ENCODE measurements around the gene ITGA4. TPM values are rescaled to one million over a fixed set of nuclear protein-coding genes. Genes with fewer than 3 reads are reported as not detected.

Gene ITGA4
- total and polyA plus RNA-seq, 12 donors: 0.37 to 14.5 (median 3.6) TPM

DNA sequence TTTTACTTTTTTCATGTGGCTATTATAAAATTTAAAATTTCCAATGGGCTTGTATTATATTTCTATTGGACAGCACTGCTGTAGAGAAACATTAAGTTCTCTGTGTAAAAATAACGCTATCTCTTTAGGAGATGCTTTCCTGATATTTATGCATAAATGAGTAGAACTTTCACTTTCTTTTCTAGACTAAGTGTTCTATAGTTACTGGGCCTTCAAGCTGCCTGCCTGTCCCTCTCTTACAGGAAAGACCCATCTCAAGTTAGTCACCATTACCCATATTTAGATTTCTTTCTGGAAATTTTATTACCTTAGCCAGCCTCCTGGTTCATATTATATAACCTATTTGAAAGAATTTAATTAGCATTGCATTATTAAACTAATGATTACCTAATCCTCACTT lies 4.8 kb downstream of the ITGA4 start:
- no peaks in the 10 kb centered on the region for H3K36me3 ChIP-seq (replicated peaks in 1 of 2)
- H3K9me3 ChIP-seq (replicated peaks in 1 of 3): no peaks in the 10 kb centered on the region
- H3K27me3 ChIP-seq: peaks cover 15% of the 10 kb centered on the region
- peaks cover 0 to 6% of the 10 kb centered on the region in 2 donors for H3K4me1 ChIP-seq (replicated peaks in 1 of 2)
- DNase-seq: no peak
- intact Hi-C loops (cut with DNase I): loop anchor here in 1 of 2 donors (10.0 kb wide), 2 partner anchors 253 to 347 kb away; no protein-coding TSS in a partner anchor
- no peak overlapping the region for H3K4me3 ChIP-seq
- no peak for TF ChIP-seq POLR2A (IDR thresholded peaks at IDR 0.05)
- TF ChIP-seq, protein P1, sequence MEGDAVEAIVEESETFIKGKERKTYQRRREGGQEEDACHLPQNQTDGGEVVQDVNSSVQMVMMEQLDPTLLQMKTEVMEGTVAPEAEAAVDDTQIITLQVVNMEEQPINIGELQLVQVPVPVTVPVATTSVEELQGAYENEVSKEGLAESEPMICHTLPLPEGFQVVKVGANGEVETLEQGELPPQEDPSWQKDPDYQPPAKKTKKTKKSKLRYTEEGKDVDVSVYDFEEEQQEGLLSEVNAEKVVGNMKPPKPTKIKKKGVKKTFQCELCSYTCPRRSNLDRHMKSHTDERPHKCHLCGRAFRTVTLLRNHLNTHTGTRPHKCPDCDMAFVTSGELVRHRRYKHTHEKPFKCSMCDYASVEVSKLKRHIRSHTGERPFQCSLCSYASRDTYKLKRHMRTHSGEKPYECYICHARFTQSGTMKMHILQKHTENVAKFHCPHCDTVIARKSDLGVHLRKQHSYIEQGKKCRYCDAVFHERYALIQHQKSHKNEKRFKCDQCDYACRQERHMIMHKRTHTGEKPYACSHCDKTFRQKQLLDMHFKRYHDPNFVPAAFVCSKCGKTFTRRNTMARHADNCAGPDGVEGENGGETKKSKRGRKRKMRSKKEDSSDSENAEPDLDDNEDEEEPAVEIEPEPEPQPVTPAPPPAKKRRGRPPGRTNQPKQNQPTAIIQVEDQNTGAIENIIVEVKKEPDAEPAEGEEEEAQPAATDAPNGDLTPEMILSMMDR (IDR thresholded peaks at IDR 0.05): no peak
- H3K27ac ChIP-seq: no peak overlapping the region
- WGBS, 4 donors: 56 to 64% (median 61%) methylated on average over 1 of the region's 1 CpG

DNA sequence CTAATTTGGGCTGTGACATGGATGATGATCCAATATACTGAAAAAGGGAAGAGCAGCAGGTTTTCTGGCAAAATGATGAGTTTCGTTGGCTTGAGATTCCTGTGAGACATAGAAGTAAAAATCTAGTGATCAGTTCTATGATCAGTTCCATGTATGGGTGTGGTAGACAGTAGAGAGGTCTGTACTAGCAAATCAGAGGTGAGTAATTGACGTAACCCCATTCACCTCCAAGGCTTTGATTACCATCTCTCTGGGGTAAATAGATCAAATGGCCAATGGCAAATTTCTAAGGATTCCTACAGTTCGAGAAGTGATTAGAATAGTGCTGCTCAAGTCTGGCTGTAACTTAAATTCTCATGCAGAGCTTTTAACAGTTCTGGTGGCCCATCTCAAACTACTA lies 6.4 kb downstream of the ITGA4 start:
- Histone ChIP-seq H3K27ac (no peak overlapping the region), H3K4me3 (no peak overlapping the region), H3K4me1 (replicated peaks in 1 of 2) (no peaks in the 10 kb centered on the region), H3K27me3 (no peaks in the 10 kb centered on the region), H3K36me3 (replicated peaks in 1 of 2) (no peaks in the 10 kb centered on the region), H3K9me3 (replicated peaks in 1 of 3) (no peaks in the 10 kb centered on the region)
- DNase-seq: no peak
- no peak for TF ChIP-seq POLR2A (IDR thresholded peaks at IDR 0.05)
- TF ChIP-seq, protein P1 (IDR thresholded peaks at IDR 0.05): no peak
- intact Hi-C loops (cut with DNase I): loop anchor here in 1 of 2 donors (10.0 kb wide), 2 partner anchors 251 to 349 kb away; no protein-coding TSS in a partner anchor
- WGBS, 4 donors: 55 to 72% (median 63%) methylated on average over 3 of the region's 3 CpGs

DNA sequence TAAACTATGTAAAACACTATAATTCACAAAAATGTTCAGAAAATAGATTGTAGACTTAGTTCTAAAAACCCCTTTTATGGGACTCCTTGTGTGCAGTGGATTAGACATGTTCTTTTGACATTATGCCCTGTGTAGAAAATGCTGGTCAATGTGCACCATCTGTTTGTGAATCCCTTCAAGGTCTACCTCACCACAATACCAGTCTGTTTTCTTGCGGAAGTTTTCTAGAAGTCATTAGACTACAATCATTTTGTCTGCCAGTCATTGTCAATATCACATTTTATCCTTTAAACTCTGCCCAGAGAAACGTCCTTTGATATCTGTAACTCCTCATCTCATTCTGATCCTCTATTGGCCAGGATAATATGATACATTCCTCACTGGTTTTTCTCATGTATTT lies 7.8 kb downstream of the ITGA4 start:
- no peaks in the 10 kb centered on the region for H3K36me3 ChIP-seq (replicated peaks in 1 of 2)
- 49 to 52% (median 51%) methylated on average over 2 of the region's 2 CpGs for WGBS, 4 donors

DNA sequence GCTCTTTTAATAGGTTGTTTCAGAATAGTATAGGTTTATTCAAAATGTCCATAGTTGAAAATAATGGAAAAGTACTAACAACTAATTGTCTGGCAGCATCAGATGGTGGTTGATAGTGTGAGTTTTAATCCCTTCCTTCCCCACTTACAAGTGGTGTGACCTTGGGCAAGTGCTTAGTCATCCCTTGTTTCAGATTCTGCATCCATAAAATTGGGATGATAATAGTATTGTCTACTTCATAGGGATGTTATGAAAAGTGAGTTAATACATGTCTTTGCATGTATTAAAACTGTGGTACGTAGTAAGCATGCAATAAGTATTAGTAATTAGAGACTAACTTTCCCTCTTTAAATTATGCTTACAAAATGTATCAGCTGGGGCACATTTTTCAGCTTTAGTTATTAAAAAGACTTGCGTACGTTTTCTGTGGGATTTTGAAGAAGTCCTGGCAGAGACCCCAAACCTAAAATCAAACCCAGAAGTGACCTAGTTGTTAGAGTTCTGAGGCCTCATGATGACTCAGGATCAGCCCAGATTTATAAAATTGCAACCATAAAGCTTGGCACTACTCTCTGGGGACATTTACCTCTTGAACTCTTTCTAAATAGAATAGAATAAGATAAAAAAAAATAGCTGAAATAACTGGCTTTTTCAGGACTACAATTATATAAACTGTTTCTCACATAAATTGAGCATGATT lies 8.6 kb downstream of the ITGA4 start:
- Histone ChIP-seq H3K36me3 (replicated peaks in 1 of 2) (no peaks in the 10 kb centered on the region), H3K27ac (no peak overlapping the region), H3K27me3 (no peaks in the 10 kb centered on the region), H3K4me3 (no peak overlapping the region), H3K4me1 (replicated peaks in 1 of 2) (no peaks in the 10 kb centered on the region), H3K9me3 (replicated peaks in 1 of 3) (no peaks in the 10 kb centered on the region)
- DNase-seq: no peak
- intact Hi-C loops (cut with DNase I): loop anchor here in 1 of 2 donors (10.0 kb wide), 2 partner anchors 249 to 351 kb away; no protein-coding TSS in a partner anchor
- TF ChIP-seq, protein P1 (IDR thresholded peaks at IDR 0.05): no peak
- TF ChIP-seq POLR2A (IDR thresholded peaks at IDR 0.05): no peak
- 62 to 70% (median 68%) methylated on average over 3 of the region's 3 CpGs for WGBS, 4 donors

More for the DNA sequence above, 7.8 kb downstream of the ITGA4 start:
- no peak overlapping the region for H3K27ac ChIP-seq
- intact Hi-C loops (cut with DNase I): loop anchor here in 1 of 2 donors (10.0 kb wide), 2 partner anchors 250 to 350 kb away; no protein-coding TSS in a partner anchor
- TF ChIP-seq POLR2A (IDR thresholded peaks at IDR 0.05): no peak
- TF ChIP-seq, protein P1 (IDR thresholded peaks at IDR 0.05): no peak
- no peaks in the 10 kb centered on the region for H3K27me3 ChIP-seq
- H3K9me3 ChIP-seq (replicated peaks in 1 of 3): no peaks in the 10 kb centered on the region
- DNase-seq: no peak
- H3K4me3 ChIP-seq: no peak overlapping the region
- H3K4me1 ChIP-seq (replicated peaks in 1 of 2): no peaks in the 10 kb centered on the region
